Skeletal muscle tissue (tissue), 4 donors: ENCODE measurements around the gene CTNNAL1. TPM values are rescaled to one million over a fixed set of nuclear protein-coding genes. Genes with fewer than 3 reads are reported as not detected.

ENCODE experiments used
- H3K27ac ChIP-seq: one replicate; pipeline ENCODE4 v1.7.0; 2013; ENCODE audit warnings: mild to moderate bottlenecking, low read depth, low read length, inconsistent platforms
- H3K27me3 ChIP-seq, 3 donors: one replicate each; pipeline ENCODE4 v1.7.0; 2013; ENCODE audit warnings: low read length in 3 of 3; ENCODE audit not compliant: control insufficient read depth in 3 of 3, insufficient read depth in 3 of 3
- H3K36me3 ChIP-seq, 3 donors: one replicate each; pipeline ENCODE4 v1.7.0; 2013; ENCODE audit warnings: low read length in 3 of 3; ENCODE audit not compliant: control insufficient read depth in 3 of 3, insufficient read depth in 3 of 3
- H3K4me1 ChIP-seq, 3 donors: one replicate each; pipeline ENCODE4 v1.7.0; 2013; ENCODE audit warnings: low read length in 3 of 3, mild to moderate bottlenecking in 3 of 3; ENCODE audit not compliant: control insufficient read depth in 3 of 3, insufficient read depth in 3 of 3
- H3K4me3 ChIP-seq, 3 donors: one replicate each; pipeline ENCODE4 v1.7.0; 2013; ENCODE audit warnings: low read length in 3 of 3
- H3K9ac ChIP-seq, 3 donors: one replicate each; pipeline ENCODE4 v1.7.0; 2013; ENCODE audit warnings: low read length in 3 of 3, mild to moderate bottlenecking in 3 of 3, moderate library complexity in 2 of 3, low read depth in 1 of 3
- H3K9me3 ChIP-seq, 3 donors: one replicate each; pipeline ENCODE4 v1.7.0; 2013; ENCODE audit warnings: low read length in 3 of 3; ENCODE audit not compliant: control insufficient read depth in 3 of 3
- total RNA-seq: library from RNA; depleted of rRNA; stranded (reverse); fragments of >200 nt; gene quantifications from one replicate; pipeline ENCODE4 v1.2.3, GENCODE V29; 2014
- donor health status: Osteomylitis.

The CTNNAL1 gene
- total RNA-seq, 1 donor from 2014 or later = 24.5 TPM

- no peak overlapping the region for H3K9ac ChIP-seq
- peaks cover 3 to 15% (median 6%) of the 10 kb centered on the region in 3 donors for H3K36me3 ChIP-seq
- H3K4me1 ChIP-seq = peaks cover 3 to 13% (median 4%) of the 10 kb centered on the region in 3 donors
- H3K4me3 ChIP-seq = no peak overlapping the region
- no peaks in the 10 kb centered on the region for H3K9me3 ChIP-seq
- H3K27ac ChIP-seq = no peak overlapping the region
- no peaks in the 10 kb centered on the region for H3K27me3 ChIP-seq
Observed at GRCh38 chr9:109028457-109028856, 15.2 kb upstream of the CTNNAL1 start.

GRCh38 chr9:109027176-109027575, 13.9 kb upstream of the CTNNAL1 start:
- Histone ChIP-seq H3K36me3 (peaks cover 0 to 4% (median 0%) of the 10 kb centered on the region in 3 donors), H3K4me3 (no peak overlapping the region), H3K9ac (no peak overlapping the region), H3K4me1 (peaks cover 4 to 13% (median 5%) of the 10 kb centered on the region in 3 donors), H3K27me3 (no peaks in the 10 kb centered on the region), H3K9me3 (no peaks in the 10 kb centered on the region), H3K27ac (no peak overlapping the region)

GRCh38 chr9:109026306-109026705, 13.0 kb upstream of the CTNNAL1 start:
- peaks cover 4 to 13% (median 5%) of the 10 kb centered on the region in 3 donors for H3K4me1 ChIP-seq
- no peak overlapping the region for H3K27ac ChIP-seq
- H3K9me3 ChIP-seq = no peaks in the 10 kb centered on the region
- no peaks in the 10 kb centered on the region for H3K27me3 ChIP-seq
- peaks cover 0 to 2% (median 0%) of the 10 kb centered on the region in 3 donors for H3K36me3 ChIP-seq
- H3K9ac ChIP-seq = no peak overlapping the region
- no peak overlapping the region for H3K4me3 ChIP-seq

GRCh38 chr9:109022873-109023272, 9.6 kb upstream of the CTNNAL1 start:
- Histone ChIP-seq H3K4me1 (peaks cover 4 to 13% (median 7%) of the 10 kb centered on the region in 3 donors), H3K9me3 (no peaks in the 10 kb centered on the region), H3K36me3 (peaks cover 0 to 4% (median 2%) of the 10 kb centered on the region in 3 donors), H3K4me3 (no peak overlapping the region), H3K27ac (no peak overlapping the region), H3K9ac (no peak overlapping the region), H3K27me3 (no peaks in the 10 kb centered on the region)

GRCh38 chr9:109020581-109021511, 7.5 kb upstream of the CTNNAL1 start:
- Histone ChIP-seq H3K9me3 (no peaks in the 10 kb centered on the region), H3K4me1 (peaks cover 3 to 15% (median 13%) of the 10 kb centered on the region in 3 donors)

GRCh38 chr9:109020113-109020512, 6.8 kb upstream of the CTNNAL1 start:
- Histone ChIP-seq H3K27me3 (no peaks in the 10 kb centered on the region), H3K4me1 (peaks cover 3 to 15% (median 10%) of the 10 kb centered on the region in 3 donors), H3K9ac (no peak overlapping the region)

More at GRCh38 chr9:109020581-109021511, 7.5 kb upstream of the CTNNAL1 start:
- H3K27ac ChIP-seq = no peak overlapping the region
- H3K27me3 ChIP-seq = no peaks in the 10 kb centered on the region
- H3K4me3 ChIP-seq = no peak overlapping the region
- no peak overlapping the region for H3K9ac ChIP-seq
- H3K36me3 ChIP-seq = peaks cover 0 to 4% (median 4%) of the 10 kb centered on the region in 3 donors

GRCh38 chr9:109019420-109019819, 6.1 kb upstream of the CTNNAL1 start:
- Histone ChIP-seq H3K36me3 (peaks cover 0 to 4% (median 4%) of the 10 kb centered on the region in 3 donors), H3K9me3 (no peaks in the 10 kb centered on the region), H3K27ac (no peak overlapping the region), H3K9ac (no peak overlapping the region), H3K4me1 (peaks cover 3 to 17% (median 12%) of the 10 kb centered on the region in 3 donors), H3K27me3 (no peaks in the 10 kb centered on the region), H3K4me3 (no peak overlapping the region)

More at GRCh38 chr9:109020113-109020512, 6.8 kb upstream of the CTNNAL1 start:
- H3K4me3 ChIP-seq = no peak overlapping the region
- no peak overlapping the region for H3K27ac ChIP-seq
- no peaks in the 10 kb centered on the region for H3K9me3 ChIP-seq
- H3K36me3 ChIP-seq = peaks cover 0 to 4% (median 4%) of the 10 kb centered on the region in 3 donors

GRCh38 chr9:109017493-109017892, 4.2 kb upstream of the CTNNAL1 start:
- Histone ChIP-seq H3K9ac (no peak overlapping the region), H3K4me1 (peaks cover 6 to 24% (median 22%) of the 10 kb centered on the region in 3 donors), H3K27me3 (no peaks in the 10 kb centered on the region), H3K9me3 (no peaks in the 10 kb centered on the region), H3K36me3 (peaks cover 0 to 4% (median 4%) of the 10 kb centered on the region in 3 donors), H3K27ac (no peak overlapping the region), H3K4me3 (no peak overlapping the region)

- Histone ChIP-seq H3K27ac (no peak overlapping the region), H3K4me1 (peaks cover 10 to 26% (median 26%) of the 10 kb centered on the region in 3 donors), H3K36me3 (peaks cover 0 to 4% (median 4%) of the 10 kb centered on the region in 3 donors), H3K9me3 (no peaks in the 10 kb centered on the region), H3K9ac (no peak overlapping the region), H3K4me3 (no peak overlapping the region), H3K27me3 (no peaks in the 10 kb centered on the region)
Observed at GRCh38 chr9:109017061-109017460, 3.8 kb upstream of the CTNNAL1 start.

- Histone ChIP-seq H3K4me1 (peaks cover 13 to 36% (median 28%) of the 10 kb centered on the region in 3 donors), H3K27ac (no peak overlapping the region), H3K36me3 (peaks cover 0 to 4% (median 4%) of the 10 kb centered on the region in 3 donors), H3K4me3 (no peak overlapping the region), H3K9me3 (no peaks in the 10 kb centered on the region), H3K9ac (no peak overlapping the region), H3K27me3 (no peaks in the 10 kb centered on the region)
Observed at GRCh38 chr9:109016132-109016531, 2.8 kb upstream of the CTNNAL1 start.
